Left lung (tissue), 10 donors: ENCODE data around the gene DIO1. TPM values are rescaled to one million over a fixed set of nuclear protein-coding genes. Genes with fewer than 3 reads are reported as not detected.

ENCODE experiments used
- ATAC-seq: fragments of 200-7000 bp; cut with Tn5 transposase; one replicate; pipeline ENCODE4 v1.9.1; 2020; ENCODE audit warnings: moderate library complexity
- DNase-seq, 4 donors: peaks; one replicate each; pipeline ENCODE4 v3.0.0-alpha.2; 2013 to 2020
- H3K27ac ChIP-seq, 2 donors: fragments of 200-600 bp; sonication (generic) in 1 of 2; one replicate each; pipeline versions ENCODE4 v1.5.0 to v1.8.0; 2020 to 2021
- H3K27me3 ChIP-seq, 2 donors: fragments of 200-600 bp; sonication (generic) in 1 of 2; one replicate each; pipeline versions ENCODE4 v1.5.0 to v1.8.0; 2020 to 2021
- H3K36me3 ChIP-seq, 2 donors: fragments of 200-600 bp; sonication (generic) in 1 of 2; one replicate each; pipeline versions ENCODE4 v1.5.0 to v1.8.0; 2020 to 2021
- H3K4me1 ChIP-seq, 2 donors: fragments of 200-600 bp; one replicate each; pipeline ENCODE4 v1.8.0; 2021
- H3K4me3 ChIP-seq, 2 donors: fragments of 200-600 bp; sonication (generic) in 1 of 2; one replicate each; pipeline versions ENCODE4 v1.5.0 to v1.8.0; 2020 to 2021; ENCODE audit warnings: mild to moderate bottlenecking in 1 of 2
- H3K9me3 ChIP-seq, 2 donors: fragments of 200-600 bp; sonication (generic) in 1 of 2; one replicate each; pipeline versions ENCODE4 v1.5.0 to v1.8.0; 2020 to 2021
- CTCF ChIP-seq, 2 donors: fragments of 200-600 bp; sonication (generic) in 1 of 2; IDR thresholded peaks; one replicate each; pipeline versions ENCODE4 v1.5.0 to v1.8.0; 2021; ENCODE audit warnings: antibody characterized with exemption in 2 of 2
- intact Hi-C, 2 donors: fragments of 100-400 bp; cut with DNase I; formaldehyde crosslinking; loops; one replicate each; pipeline versions ENCODE4 v1.11.2 to v1.14.2; 2022
- polyA plus RNA-seq, 6 donors: library from polyadenylated mRNA; unstranded; fragments of 120-200 nt; gene quantifications; one replicate each; pipeline ENCODE4 v1.2.1, GENCODE V29; 2013; ENCODE audit not compliant: insufficient read length in 6 of 6
- total RNA-seq, 2 donors: library from RNA; stranded (reverse); fragmentation: NEBNext Ultra II Directional; extraction: Animal tissue kit (Norgen Biotek cat#: 25700); gene quantifications; one replicate each; pipeline ENCODE4 v1.2.1, GENCODE V29; 2021
- donor health status: DM: no; HTN: yes; CAD: no.
- donor health status: DM: no; HTN: no; CAD: no.

DIO1 gene
- total and polyA plus RNA-seq, 8 donors: 0.51 to 1.2 (median 0.85) TPM; not detected in 1

GRCh38 chr1:53889304-53890298 lies 4.4 kb upstream of the DIO1 start, which contains the start of gene YIPF1:
Gene YIPF1 (minus strand): TSS chr1:53889797. CDS start chr1:53888937, 860 bp downstream.
- DNase-seq: peak; percentile 79 to 98 (median 94)
- TF ChIP-seq CTCF (IDR thresholded peaks at IDR 0.05): peak in 1 of 2 donors; percentile 6
- intact Hi-C loops: no loop called here
- Histone ChIP-seq H3K4me1 (peaks cover 0 to 41% of the 10 kb centered on the region in 2 donors), H3K27me3 (no peaks in the 10 kb centered on the region), H3K9me3 (no peaks in the 10 kb centered on the region), H3K4me3 (peak within 1 kb of the TSS; percentile 91 to 97), H3K27ac (peak within 1 kb of the TSS; percentile 74 to 86), H3K36me3 (peaks cover 0 to 21% of the 10 kb centered on the region in 2 donors)
- peak; percentile 100 for ATAC-seq

GRCh38 chr1:53890522-53890941 lies 3.5 kb upstream of the DIO1 start:
- intact Hi-C loops: no loop called here
- Histone ChIP-seq H3K4me3 (peak overlapping the region in 1 of 2 donors; percentile 97), H3K4me1 (peaks cover 0 to 41% of the 10 kb centered on the region in 2 donors), H3K9me3 (no peaks in the 10 kb centered on the region), H3K27me3 (no peaks in the 10 kb centered on the region), H3K27ac (peak overlapping the region; percentile 74 to 86), H3K36me3 (peaks cover 0 to 19% of the 10 kb centered on the region in 2 donors)
- DNase-seq (no peak), ATAC-seq (no peak)
- TF ChIP-seq CTCF (IDR thresholded peaks at IDR 0.05): no peak

GRCh38 chr1:53891018-53891417 lies 3.0 kb upstream of the DIO1 start:
- DNase-seq: no peak
- no peak for ATAC-seq
- H3K4me1 ChIP-seq: peaks cover 0 to 41% of the 10 kb centered on the region in 2 donors
- peaks cover 0 to 17% of the 10 kb centered on the region in 2 donors for H3K36me3 ChIP-seq
- no peak overlapping the region for H3K4me3 ChIP-seq
- H3K27me3 ChIP-seq: no peaks in the 10 kb centered on the region
- no peaks in the 10 kb centered on the region for H3K9me3 ChIP-seq
- intact Hi-C loops: no loop called here
- TF ChIP-seq CTCF (IDR thresholded peaks at IDR 0.05): no peak
- H3K27ac ChIP-seq: no peak overlapping the region

GRCh38 chr1:53891678-53892077 lies 2.3 kb upstream of the DIO1 start:
- intact Hi-C loops: no loop called here

More at GRCh38 chr1:53891678-53892077, 2.3 kb upstream of the DIO1 start:
- Histone ChIP-seq H3K9me3 (no peaks in the 10 kb centered on the region), H3K4me1 (peaks cover 3 to 41% of the 10 kb centered on the region in 2 donors), H3K27me3 (no peaks in the 10 kb centered on the region), H3K27ac (no peak overlapping the region), H3K4me3 (no peak overlapping the region), H3K36me3 (peaks cover 0 to 10% of the 10 kb centered on the region in 2 donors)
- no peak for ATAC-seq
- TF ChIP-seq CTCF (IDR thresholded peaks at IDR 0.05): no peak
- no peak for DNase-seq
